ENCODE results near the gene BORCS6. TPM values are rescaled to one million over a fixed set of nuclear protein-coding genes. Genes with fewer than 3 reads are reported as not detected.

BORCS6 gene
- total RNA-seq, 4 donors from 2014 or later = 22.0 to 26.6 (median 25.0) TPM

GRCh38 chr17:8192070-8192815 lies 2.3 kb upstream of the BORCS6 start:
- H3K4me3 ChIP-seq (ENCODE audit: low read depth, poor library complexity, severe bottlenecking) = no peak overlapping the region
- TF ChIP-seq POLR2A (IDR thresholded peaks at IDR 0.05) = peak in 1 of 2 donors; percentile 8
- TF ChIP-seq CTCF (IDR thresholded peaks at IDR 0.05) = no peak
- peak; percentile 96 for DNase-seq (ENCODE audit: low spot score in 2 of 2)
- intact Hi-C loops (cut with DNase I; ENCODE audit: low total_unique reads) = no loop called here
- 5 to 10% methylated on average over 12 of the region's 12 CpGs for WGBS, 2 donors

GRCh38 chr17:8190506-8190905 lies 526 bp upstream of the BORCS6 start:
- TF ChIP-seq CTCF (IDR thresholded peaks at IDR 0.05) = no peak
- TF ChIP-seq POLR2A (IDR thresholded peaks at IDR 0.05) = no peak
- H3K4me3 ChIP-seq (ENCODE audit: low read depth, poor library complexity, severe bottlenecking) = no peak overlapping the region
- intact Hi-C loops (cut with DNase I; ENCODE audit: low total_unique reads) = no loop called here
- DNase-seq (ENCODE audit: low spot score in 2 of 2) = no peak
- 35 to 42% methylated on average over 6 of the region's 6 CpGs for whole genome bisulfite sequencing, 2 donors

GRCh38 chr17:8189041-8189710 lies 804 bp downstream of the BORCS6 start:
- peak in 1 of 2 donors; percentile 92 for DNase-seq (ENCODE audit: low spot score in 2 of 2)
- no peak for TF ChIP-seq CTCF (IDR thresholded peaks at IDR 0.05)
- TF ChIP-seq POLR2A (IDR thresholded peaks at IDR 0.05) = no peak
- 1 to 3% methylated on average over 33 to 52 of the region's 67 CpGs for WGBS, 2 donors
- intact Hi-C loops (cut with DNase I; ENCODE audit: low total_unique reads) = no loop called here
- H3K4me3 ChIP-seq (ENCODE audit: low read depth, poor library complexity, severe bottlenecking) = peak overlapping the region; percentile 85

GRCh38 chr17:8188263-8188839 lies 1.6 kb downstream of the BORCS6 start:
- peak overlapping the region; percentile 7 for H3K4me3 ChIP-seq (ENCODE audit: low read depth, poor library complexity, severe bottlenecking)
- intact Hi-C loops (cut with DNase I; ENCODE audit: low total_unique reads) = no loop called here
- DNase-seq (ENCODE audit: low spot score in 2 of 2) = peak; percentile 43 to 87
- no peak for TF ChIP-seq POLR2A (IDR thresholded peaks at IDR 0.05)
- TF ChIP-seq CTCF (IDR thresholded peaks at IDR 0.05) = no peak
- 26 to 27% methylated on average over 10 to 12 of the region's 12 CpGs for WGBS, 2 donors

GRCh38 chr17:8187517-8188262 lies 2.3 kb downstream of the BORCS6 start:
- TF ChIP-seq POLR2A (IDR thresholded peaks at IDR 0.05) (no peak), CTCF (IDR thresholded peaks at IDR 0.05) (no peak)
- peak; percentile 92 to 98 for DNase-seq (ENCODE audit: low spot score in 2 of 2)
- H3K4me3 ChIP-seq (ENCODE audit: low read depth, poor library complexity, severe bottlenecking) = no peak overlapping the region
- 1% methylated on average over 25 of the region's 25 CpGs for WGBS, 2 donors
- intact Hi-C loops (cut with DNase I; ENCODE audit: low total_unique reads) = no loop called here
